A549 (cell line): ENCODE data around the gene CYFIP2. TPM values are rescaled to one million over a fixed set of nuclear protein-coding genes. Genes with fewer than 3 reads are reported as not detected.

Source experiments
- ATAC-seq, 2 experiments: fragments of 200-7000 bp in 1 of 2; fragments of >200 bp in 1 of 2; cut with Nextera tagmentation in 1 of 2; cut with Tn5 transposase in 1 of 2; 3 replicates each; pipeline versions ENCODE4 v1.8.0 to v1.9.1; 2018 to 2020; ENCODE audit warnings: mild to moderate bottlenecking in 1 of 2, moderate library complexity in 1 of 2
- CTCF ChIA-PET: fragments of 300-600 bp; sonication (Branson Sonifier 250); formaldehyde crosslinking; extraction: SDS; loops from one replicate; lab custom pipeline; 2021; ENCODE audit warnings: antibody characterized with exemption, inconsistent platforms; lab: Yijun Ruan, JAX
- POLR2A ChIA-PET: fragments of 350-600 bp; formaldehyde crosslinking; extraction: SDS; loops from one replicate; lab custom pipeline; 2021; ENCODE audit warnings: antibody characterized with exemption, inconsistent platforms; lab: Yijun Ruan, JAX
- DNase-seq, 2 experiments: peaks; one replicate each; pipeline versions ENCODE4 v3.0.0 to v3.0.0-alpha.2; 2011 to 2016; ENCODE audit warnings: low read depth in 1 of 2, low spot score in 1 of 2
- FAIRE-seq: peaks from 2 replicates; lab custom pipeline; 2011; peaks lifted over from hg19 to GRCh38; lab: Jason Lieb, UNC
- H3K27ac ChIP-seq, 2 experiments: fragments of >200 bp; sonication (Bioruptor Twin); formaldehyde crosslinking; 3 replicates each; pipeline ENCODE4 v1.5.1; 2016 to 2017
- H3K4me1 ChIP-seq: fragments of >200 bp; sonication (Bioruptor Twin); formaldehyde crosslinking; 3 replicates; pipeline ENCODE4 v1.6.1; 2016
- H3K4me2 ChIP-seq: fragments of >200 bp; sonication (Bioruptor Twin); formaldehyde crosslinking; 3 replicates; pipeline ENCODE4 v1.6.1; 2016
- H3K4me3 ChIP-seq: fragments of >200 bp; sonication (Bioruptor Twin); formaldehyde crosslinking; 3 replicates; pipeline ENCODE4 v1.5.1; 2016
- H3K9me3 ChIP-seq: fragments of >200 bp; sonication (Bioruptor Twin); formaldehyde crosslinking; 3 replicates; pipeline ENCODE4 v1.6.1; 2016
- BCL3 ChIP-seq: fragments of >200 bp; sonication (Bioruptor Twin); formaldehyde crosslinking; IDR thresholded peaks from 3 replicates; pipeline ENCODE4 v1.6.1; 2016
- CEBPB ChIP-seq, 2 experiments: fragments of >200 bp in 1 of 2; sonication (Bioruptor Twin) in 1 of 2; formaldehyde crosslinking in 1 of 2; IDR thresholded peaks; 2 replicates each; pipeline ENCODE4 v1.6.1; 2012 to 2016
- CHD2 ChIP-seq: fragments of 150-350 bp; IDR thresholded peaks from 2 replicates; pipeline ENCODE4 v1.6.1; 2014; ENCODE audit warnings: low read length; ENCODE audit not compliant: partially characterized antibody
- CTCF ChIP-seq: fragments of >200 bp; sonication (Bioruptor Twin); formaldehyde crosslinking; IDR thresholded peaks from 3 replicates; pipeline ENCODE4 v1.5.1; 2016
- E2F6 ChIP-seq: IDR thresholded peaks from 2 replicates; pipeline ENCODE4 v1.6.1; 2012; ENCODE audit warnings: low read depth, borderline replicate concordance
- HES2 ChIP-seq: fragments of >200 bp; sonication (Bioruptor Twin); formaldehyde crosslinking; IDR thresholded peaks from 2 replicates; pipeline ENCODE4 v1.6.1; 2016
- HEYL ChIP-seq: fragments of 250-450 bp; sonication (Bioruptor Pico); IDR thresholded peaks from 2 replicates; pipeline ENCODE4 v1.8.0; 2021; ENCODE audit warnings: mild to moderate bottlenecking, moderate library complexity
- HOXB13 ChIP-seq: fragments of 250-450 bp; sonication (Bioruptor Pico); IDR thresholded peaks from 2 replicates; pipeline ENCODE4 v1.5.0; 2020; ENCODE audit warnings: low read depth, mild to moderate bottlenecking, moderate library complexity
- JUNB ChIP-seq: fragments of >200 bp; sonication (Bioruptor Twin); formaldehyde crosslinking; IDR thresholded peaks from 2 replicates; pipeline ENCODE4 v1.6.1; 2016
- KDM1A ChIP-seq: fragments of 200-600 bp; sonication (generic); IDR thresholded peaks from 2 replicates; pipeline ENCODE4 v1.6.1; 2016; ENCODE audit warnings: low read depth, mild to moderate bottlenecking
- POLR2A ChIP-seq: IDR thresholded peaks from 2 replicates; pipeline ENCODE4 v1.6.1; 2012; ENCODE audit warnings: mild to moderate bottlenecking, low read length
- RAD21 ChIP-seq, 2 experiments: fragments of >200 bp in 1 of 2; sonication (Bioruptor Twin) in 1 of 2; formaldehyde crosslinking in 1 of 2; IDR thresholded peaks in 1 of 2; conservative IDR thresholded peaks in 1 of 2; 2 replicates in 1 of 2; 3 replicates in 1 of 2; pipeline ENCODE4 v1.6.1; 2012 to 2018; ENCODE audit warnings: inconsistent platforms in 1 of 2
- RARB ChIP-seq: fragments of 250-450 bp; sonication (Bioruptor Pico); IDR thresholded peaks from 2 replicates; pipeline ENCODE4 v1.8.0; 2021; ENCODE audit warnings: mild to moderate bottlenecking, moderate library complexity
- SMC3 ChIP-seq: fragments of >200 bp; sonication (Bioruptor Twin); formaldehyde crosslinking; IDR thresholded peaks from 3 replicates; pipeline ENCODE4 v1.6.1; 2018; ENCODE audit warnings: inconsistent platforms
- ZC3H11A ChIP-seq: fragments of 450-650 bp; IDR thresholded peaks from 2 replicates; pipeline ENCODE4 v1.6.1; 2014; ENCODE audit warnings: antibody characterized with exemption, mild to moderate bottlenecking
- ZFP36 ChIP-seq: fragments of 450-650 bp; IDR thresholded peaks from 2 replicates; pipeline ENCODE4 v1.6.1; 2014; ENCODE audit warnings: borderline replicate concordance; ENCODE audit not compliant: partially characterized antibody
- ZNF302 ChIP-seq: fragments of 250-450 bp; sonication (Bioruptor Pico); IDR thresholded peaks from 2 replicates; pipeline ENCODE4 v1.9.0; 2021; ENCODE audit warnings: inconsistent platforms, mild to moderate bottlenecking, moderate library complexity
- WGBS: methylation state at CpG from one replicate; pipeline ENCODE4 v1.1.6; 2017; ENCODE audit errors: missing lambda C conversion rate; 5-methylcytosine and 5-hydroxymethylcytosine counted together
- polyA plus RNA-seq, 4 experiments: library from polyadenylated mRNA; depleted of rRNA in 3 of 4; stranded (reverse); fragments of >200 nt; fragmentation: RNase III in 1 of 4; extraction: RNeasy Plus Mini Kit Qiagen cat#74134 plus additional on column Dnase treatment in 1 of 4; gene quantifications; 2 replicates in 3 of 4; 3 replicates in 1 of 4; pipeline ENCODE4 v1.2.3, GENCODE V29; 2011 to 2017

The CYFIP2 gene
- polyA plus RNA-seq, 2 of the 4 experiments (the other 2 are of a cell fraction), result 9.0 to 18.6 TPM

GRCh38 chr5:157252711-157253465, 13.0 kb upstream of the CYFIP2 start:
- peak; percentile 55 to 62; a peak in 3 of 6 replicates for ATAC-seq
- 62% methylated on average over 4 of the region's 4 CpGs for WGBS

GRCh38 chr5:157253547-157253946, 12.4 kb upstream of the CYFIP2 start:
- FAIRE-seq, result peak; percentile 13
- peak; percentile 45 to 69 for DNase-seq
- ChIA-PET CTCF (interaction anchor here (0.7 to 6.5 kb wide), 35 partner anchors 10 to 506 kb away, joined by 3 to 52 read pairs (median 4); partner anchors contain the start of gene CYFIP2), POLR2A (no interaction called here)
- Histone ChIP-seq H3K4me2 (no peak overlapping the region), H3K4me1 (no peaks in the 10 kb centered on the region), H3K27ac (no peak overlapping the region), H3K9me3 (no peaks in the 10 kb centered on the region), H3K4me3 (no peak overlapping the region)
- TF ChIP-seq CEBPB (IDR thresholded peaks at IDR 0.05), result peak; percentile 21 to 76; a peak in 3 of 4 replicates
- TF ChIP-seq SMC3, result peak; percentile 62
- peak; percentile 81 for TF ChIP-seq CTCF
- no peak for TF ChIP-seq KDM1A
- TF ChIP-seq POLR2A, result no peak
- TF ChIP-seq RAD21 (conservative IDR thresholded peaks at IDR 0.05 in 1 of 2, IDR thresholded peaks at IDR 0.05 in 1 of 2), result peak; percentile 85 to 89
- 0% methylated on average over 2 of the region's 2 CpGs for WGBS
- peak; percentile 66 to 92; a peak in 5 of 6 replicates for ATAC-seq

More at GRCh38 chr5:157252711-157253465, 13.0 kb upstream of the CYFIP2 start:
- no peak overlapping the region for H3K27ac ChIP-seq
- POLR2A ChIA-PET, result no interaction called here
- no peak overlapping the region for H3K4me2 ChIP-seq
- CTCF ChIA-PET, result interaction anchor here (0.8 to 6.5 kb wide), 23 partner anchors 9 to 506 kb away, joined by 3 to 52 read pairs (median 5); partner anchors contain the start of gene CYFIP2
- H3K4me1 ChIP-seq, result no peaks in the 10 kb centered on the region
- DNase-seq (no peak), FAIRE-seq (no peak)
- no peak overlapping the region for H3K4me3 ChIP-seq
- TF ChIP-seq ZFP36 (no peak), JUNB (no peak), RARB (no peak), CHD2 (no peak), ZNF302 (no peak), HES2 (no peak)
- H3K9me3 ChIP-seq, result no peaks in the 10 kb centered on the region

GRCh38 chr5:157258450-157258849, 7.5 kb upstream of the CYFIP2 start:
- Histone ChIP-seq H3K4me2 (no peak overlapping the region), H3K4me1 (no peaks in the 10 kb centered on the region), H3K4me3 (no peak overlapping the region), H3K27ac (no peak overlapping the region), H3K9me3 (no peaks in the 10 kb centered on the region)
- FAIRE-seq, result no peak
- CTCF ChIA-PET, result interaction anchor here (6.5 kb wide), 1 partner anchor 55 kb away, joined by 52 read pairs; no protein-coding TSS in a partner anchor
- POLR2A ChIA-PET, result no interaction called here
- TF ChIP-seq ZNF302 (no peak), BCL3 (no peak), ZC3H11A (peak; percentile 75)
- WGBS, result 61% methylated on average over 6 of the region's 6 CpGs
- DNase-seq, result no peak
- ATAC-seq, result no peak

- TF ChIP-seq JUNB, result no peak
- no peak for TF ChIP-seq HEYL
- TF ChIP-seq HOXB13, result no peak
- TF ChIP-seq E2F6, result no peak
- FAIRE-seq (no peak), ATAC-seq (no peak), DNase-seq (no peak)
- Histone ChIP-seq H3K4me3 (no peak overlapping the region), H3K27ac (no peak overlapping the region), H3K9me3 (no peaks in the 10 kb centered on the region), H3K4me1 (no peaks in the 10 kb centered on the region), H3K4me2 (no peak overlapping the region)
- 37% methylated on average over 4 of the region's 4 CpGs for WGBS
- CTCF ChIA-PET, result interaction anchor here (0.8 to 1.3 kb wide), 2 partner anchors 14 to 112 kb away, joined by 3 read pairs; no protein-coding TSS in a partner anchor
- POLR2A ChIA-PET, result no interaction called here
Measured at GRCh38 chr5:157259699-157260098, 6.2 kb upstream of the CYFIP2 start.
